GM19099 (cell line): ENCODE results near the gene MAP3K13.

Experiments
- POLR2A ChIP-seq: IDR thresholded peaks from 3 replicates; pipeline ENCODE4 v1.6.1; 2011; ENCODE audit warnings: low read depth; ENCODE audit not compliant: insufficient read length; ENCODE audit errors: extremely low read depth

The MAP3K13 gene, protein sequence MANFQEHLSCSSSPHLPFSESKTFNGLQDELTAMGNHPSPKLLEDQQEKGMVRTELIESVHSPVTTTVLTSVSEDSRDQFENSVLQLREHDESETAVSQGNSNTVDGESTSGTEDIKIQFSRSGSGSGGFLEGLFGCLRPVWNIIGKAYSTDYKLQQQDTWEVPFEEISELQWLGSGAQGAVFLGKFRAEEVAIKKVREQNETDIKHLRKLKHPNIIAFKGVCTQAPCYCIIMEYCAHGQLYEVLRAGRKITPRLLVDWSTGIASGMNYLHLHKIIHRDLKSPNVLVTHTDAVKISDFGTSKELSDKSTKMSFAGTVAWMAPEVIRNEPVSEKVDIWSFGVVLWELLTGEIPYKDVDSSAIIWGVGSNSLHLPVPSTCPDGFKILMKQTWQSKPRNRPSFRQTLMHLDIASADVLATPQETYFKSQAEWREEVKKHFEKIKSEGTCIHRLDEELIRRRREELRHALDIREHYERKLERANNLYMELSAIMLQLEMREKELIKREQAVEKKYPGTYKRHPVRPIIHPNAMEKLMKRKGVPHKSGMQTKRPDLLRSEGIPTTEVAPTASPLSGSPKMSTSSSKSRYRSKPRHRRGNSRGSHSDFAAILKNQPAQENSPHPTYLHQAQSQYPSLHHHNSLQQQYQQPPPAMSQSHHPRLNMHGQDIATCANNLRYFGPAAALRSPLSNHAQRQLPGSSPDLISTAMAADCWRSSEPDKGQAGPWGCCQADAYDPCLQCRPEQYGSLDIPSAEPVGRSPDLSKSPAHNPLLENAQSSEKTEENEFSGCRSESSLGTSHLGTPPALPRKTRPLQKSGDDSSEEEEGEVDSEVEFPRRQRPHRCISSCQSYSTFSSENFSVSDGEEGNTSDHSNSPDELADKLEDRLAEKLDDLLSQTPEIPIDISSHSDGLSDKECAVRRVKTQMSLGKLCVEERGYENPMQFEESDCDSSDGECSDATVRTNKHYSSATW

GRCh38 chr3:185362850-185363661 lies at the start of gene MAP3K13:
TSS of gene MAP3K13 (plus strand) at chr3:185363136. CDS start at chr3:185428582, 65,446 bp downstream.
- TF ChIP-seq POLR2A, result no peak

- no peak for TF ChIP-seq POLR2A
Measured at GRCh38 chr3:185313693-185314246, 49.2 kb upstream of the MAP3K13 start.

DNA sequence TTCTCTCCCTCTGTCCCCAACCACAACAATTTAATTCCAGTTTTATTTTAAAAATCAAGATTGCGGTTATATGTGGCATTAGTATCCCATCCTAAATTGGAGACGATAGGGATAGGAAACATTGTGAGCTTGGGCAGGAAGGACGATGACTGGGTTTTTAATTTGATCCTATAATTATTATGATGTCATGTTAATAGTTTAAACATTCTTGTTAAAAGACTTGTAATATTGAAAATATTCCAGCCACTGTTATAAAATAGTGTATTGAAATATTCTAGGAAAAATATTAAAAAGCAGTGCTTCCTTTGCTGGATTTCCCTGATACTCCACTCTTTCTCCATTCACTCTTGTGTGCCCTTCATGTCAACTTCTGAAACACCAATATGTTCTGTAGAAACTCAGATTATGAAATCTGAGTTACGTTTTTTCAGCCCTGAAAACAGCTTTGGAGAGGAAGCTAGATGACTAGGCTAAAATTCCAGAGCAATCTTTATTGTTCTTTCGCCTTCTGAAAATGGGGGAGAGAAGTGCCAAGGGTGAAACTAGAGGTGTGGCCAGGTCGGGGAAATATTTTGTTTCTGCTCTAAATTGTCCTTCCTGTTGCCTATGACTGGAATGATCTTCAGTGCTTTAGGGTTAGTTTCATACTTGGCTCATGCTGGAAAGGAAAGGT lies 46.1 kb upstream of the MAP3K13 start:
- TF ChIP-seq POLR2A, result no peak

GRCh38 chr3:185317674-185318073 lies 45.3 kb upstream of the MAP3K13 start:
- TF ChIP-seq POLR2A, result no peak

DNA sequence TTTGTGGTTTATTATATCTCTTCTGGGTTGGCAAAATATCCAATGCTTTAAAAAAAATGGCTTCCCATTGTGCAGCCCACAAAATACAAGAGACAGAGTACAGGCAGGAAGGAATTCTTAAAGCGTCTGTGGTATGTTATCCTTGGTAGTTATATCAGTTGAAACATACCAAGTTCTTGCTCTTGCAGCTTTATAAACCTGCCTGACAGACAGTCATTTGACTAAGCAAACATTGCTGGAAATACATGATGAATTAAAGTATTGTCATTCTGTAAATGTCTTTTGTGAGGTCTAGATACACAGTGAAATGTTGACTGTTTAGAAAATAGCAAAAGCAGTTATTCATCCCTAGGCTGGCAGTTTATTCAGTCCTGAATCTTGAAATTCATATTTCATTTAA lies 44.8 kb upstream of the MAP3K13 start:
- no peak for TF ChIP-seq POLR2A

DNA sequence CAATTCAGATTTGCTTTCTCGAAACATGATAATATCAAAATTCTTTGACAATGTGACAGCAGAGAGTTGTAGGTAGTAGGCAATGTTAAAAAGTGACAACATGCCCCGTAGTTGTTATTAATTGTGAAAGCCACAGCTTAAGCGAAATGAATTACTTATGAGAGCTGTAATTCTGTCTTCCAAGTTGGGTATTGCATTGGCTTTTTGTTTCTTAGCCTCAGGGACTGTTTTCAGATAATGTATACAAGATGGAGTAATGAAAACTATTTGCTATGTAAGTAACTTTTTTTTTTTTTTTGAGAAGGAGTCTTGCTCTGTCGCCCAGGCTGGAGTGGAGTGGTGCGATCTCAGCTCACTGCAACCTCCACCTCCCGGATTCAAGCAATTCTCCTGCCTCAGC lies 43.1 kb upstream of the MAP3K13 start:
- no peak for TF ChIP-seq POLR2A

- TF ChIP-seq POLR2A, result no peak
Measured at GRCh38 chr3:185320949-185321348, 42.0 kb upstream of the MAP3K13 start.

DNA sequence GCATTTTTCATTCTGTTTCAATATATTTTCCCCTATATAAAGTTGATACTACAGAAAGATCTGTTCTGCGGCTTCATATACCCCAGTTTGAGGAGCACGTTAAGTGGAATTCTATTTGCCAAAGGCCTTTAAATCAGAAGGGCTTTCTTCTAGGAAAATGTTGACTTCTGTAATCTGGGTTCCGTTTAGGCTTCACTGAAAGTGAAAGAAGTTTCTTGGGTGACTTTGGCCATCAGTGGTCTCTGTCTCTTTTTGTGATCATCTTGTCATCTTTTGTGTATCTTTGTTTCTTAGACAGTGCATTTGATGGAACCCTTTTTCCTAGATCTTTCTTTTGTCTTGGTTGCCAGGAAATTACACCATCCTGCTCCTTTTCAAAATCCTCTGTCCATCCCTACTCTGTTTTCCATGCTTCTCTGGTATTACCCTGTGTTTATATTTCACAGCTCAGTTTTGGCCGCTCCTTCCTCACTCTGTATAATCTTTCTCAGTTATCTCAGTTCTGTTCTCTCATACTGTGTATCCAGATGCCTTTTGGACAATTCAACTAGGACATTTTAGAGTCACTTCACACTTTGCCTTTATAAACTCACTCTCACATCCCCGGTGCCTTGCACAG lies 40.7 kb upstream of the MAP3K13 start:
- TF ChIP-seq POLR2A, result no peak

GRCh38 chr3:185325946-185326791 lies 36.8 kb upstream of the MAP3K13 start:
- no peak for TF ChIP-seq POLR2A

DNA sequence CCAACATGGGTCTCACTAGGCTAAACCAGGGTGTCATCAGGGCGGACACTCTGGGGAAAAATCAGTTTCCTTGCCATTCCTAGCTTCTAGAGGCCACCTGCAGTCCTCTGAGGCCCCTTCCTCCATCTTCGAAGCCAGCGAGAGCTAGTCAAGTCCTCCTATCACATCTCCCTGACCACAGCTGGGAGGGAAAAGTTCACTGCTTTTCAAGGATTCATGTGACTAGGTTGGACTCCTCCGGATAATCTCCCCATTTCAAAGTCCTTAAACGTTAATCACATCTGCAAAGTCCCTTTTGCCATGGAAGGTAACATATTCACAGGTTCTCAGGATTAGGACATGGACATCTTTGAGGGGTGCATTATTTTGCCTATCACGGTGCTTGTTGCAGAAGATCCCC lies 35.9 kb upstream of the MAP3K13 start:
- no peak for TF ChIP-seq POLR2A

DNA sequence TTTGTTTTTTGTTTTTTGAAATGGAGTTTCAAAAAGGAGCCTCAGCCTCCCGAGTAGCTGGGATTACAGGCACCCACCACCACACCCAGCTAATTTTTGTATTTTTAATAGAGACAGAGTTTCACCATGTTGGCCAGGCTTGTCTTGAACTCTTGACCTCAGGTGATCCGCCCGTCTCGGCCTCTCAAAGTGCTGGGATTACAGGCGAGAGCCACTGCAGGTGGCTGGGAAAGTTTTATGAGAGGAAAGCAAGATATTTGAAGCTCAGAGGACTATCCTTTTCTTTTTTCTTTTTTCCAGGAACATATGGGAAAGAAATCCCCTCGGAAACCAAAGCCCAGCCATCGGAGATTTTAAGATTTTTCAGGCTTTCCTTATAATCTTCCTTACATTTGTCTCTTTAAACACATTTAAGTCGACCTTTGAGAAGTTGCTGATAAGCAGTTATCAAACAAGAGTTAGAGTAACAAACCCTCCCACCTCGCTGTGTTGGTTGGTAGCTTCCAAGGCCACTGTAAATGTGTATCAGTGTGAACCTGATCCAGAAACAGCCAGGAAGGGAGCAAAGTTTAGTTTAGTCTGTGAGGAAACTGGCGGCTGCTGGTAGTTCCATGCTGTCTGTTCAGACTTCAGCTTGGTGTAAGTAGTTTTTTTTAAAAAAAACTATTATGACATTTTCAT lies 34.5 kb upstream of the MAP3K13 start:
- TF ChIP-seq POLR2A, result no peak

DNA sequence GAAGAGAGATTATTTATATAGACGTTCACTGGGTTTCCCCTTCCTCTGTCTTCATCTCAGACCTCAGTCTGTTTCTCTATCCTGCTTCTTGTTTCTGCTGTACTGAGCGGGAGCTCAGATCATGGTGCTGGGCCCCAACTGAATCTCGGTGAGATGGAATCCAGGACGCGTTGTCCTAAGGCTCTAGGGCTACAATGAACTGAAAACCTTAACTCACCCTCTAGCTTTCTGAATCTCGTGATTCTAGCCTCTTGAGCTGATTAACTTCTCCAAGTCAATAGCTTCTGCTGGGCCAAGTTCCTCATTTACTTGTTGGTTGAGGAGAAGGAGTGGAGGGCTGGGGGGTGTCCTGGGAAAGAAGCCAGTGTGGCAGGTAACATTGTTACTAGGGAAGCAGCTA lies 32.7 kb upstream of the MAP3K13 start:
- no peak for TF ChIP-seq POLR2A
